Uterus (tissue), 4 donors: ENCODE measurements around the gene YBEY. TPM values are rescaled to one million over a fixed set of nuclear protein-coding genes. Genes with fewer than 3 reads are reported as not detected.

ENCODE experiments used
- DNase-seq, 2 donors: peaks; one replicate each; pipeline ENCODE4 v3.0.0-alpha.2; 2019 to 2020
- H3K27ac ChIP-seq, 2 donors: fragments of 200-600 bp; sonication (generic); 1 replicate in 1 of 2; 2 replicates in 1 of 2; pipeline ENCODE4 v1.5.1; 2016 to 2018
- H3K27me3 ChIP-seq, 2 donors: fragments of 200-600 bp; sonication (generic); one replicate each; pipeline ENCODE4 v1.5.1; 2018 to 2019; ENCODE audit warnings: control low read depth in 1 of 2
- H3K36me3 ChIP-seq, 2 donors: fragments of 200-600 bp; sonication (generic); one replicate each; pipeline ENCODE4 v1.5.1; 2019; ENCODE audit warnings: control low read depth in 1 of 2
- H3K4me1 ChIP-seq, 2 donors: fragments of 200-600 bp; sonication (generic); one replicate each; pipeline ENCODE4 v1.5.1; 2018 to 2019; ENCODE audit warnings: control low read depth in 1 of 2
- H3K4me3 ChIP-seq, 2 donors: fragments of 200-600 bp; sonication (generic); 1 replicate in 1 of 2; 2 replicates in 1 of 2; pipeline ENCODE4 v1.5.1; 2018 to 2019; ENCODE audit warnings: mild to moderate bottlenecking in 1 of 2
- H3K9me3 ChIP-seq, 2 donors: fragments of 200-600 bp; sonication (generic); one replicate each; pipeline ENCODE4 v1.5.1; 2019; ENCODE audit warnings: control low read depth in 1 of 2
- CTCF ChIP-seq, 4 experiments: fragments of 200-600 bp in 2 of 4; fragments of 450-650 bp in 2 of 4; sonication (generic) in 2 of 4; IDR thresholded peaks; one replicate each; pipeline ENCODE4 v1.5.1; 2016 to 2019; ENCODE audit warnings: antibody characterized with exemption in 4 of 4, mild to moderate bottlenecking in 2 of 4, moderate library complexity in 1 of 4
- POLR2A ChIP-seq, 2 donors: fragments of 450-650 bp; IDR thresholded peaks; one replicate each; pipeline ENCODE4 v1.6.1; 2016; ENCODE audit warnings: antibody characterized with exemption in 2 of 2, mild to moderate bottlenecking in 1 of 2, moderate library complexity in 1 of 2
- intact Hi-C: fragments of 100-400 bp; cut with DNase I; formaldehyde crosslinking; loops from one replicate; pipeline ENCODE4 v1.15.1; 2023; ENCODE audit warnings: low total_unique reads
- total RNA-seq, 4 donors: library from RNA; depleted of rRNA in 3 of 4; stranded (reverse); fragments of >200 nt in 3 of 4; gene quantifications; one replicate each; pipeline versions ENCODE4 v1.1.0 to v1.2.4, GENCODE V29; 2014 to 2023
- donor health status: DM: yes; HTN: yes; CAD: no.

Gene YBEY
- total RNA-seq, 4 donors from 2014 or later = 2.9 to 78.6 (median 13.0) TPM

- Histone ChIP-seq H3K4me1 (peaks cover 0 to 9% of the 10 kb centered on the region in 2 donors), H3K4me3 (no peak overlapping the region), H3K27me3 (no peaks in the 10 kb centered on the region), H3K27ac (no peak overlapping the region), H3K9me3 (no peaks in the 10 kb centered on the region), H3K36me3 (no peaks in the 10 kb centered on the region)
- intact Hi-C loops = no loop called here
- TF ChIP-seq CTCF (IDR thresholded peaks at IDR 0.05) (no peak), POLR2A (IDR thresholded peaks at IDR 0.05) (no peak)
- DNase-seq = no peak
Observed at GRCh38 chr21:46319186-46319585, 33.0 kb downstream of the YBEY start.

GRCh38 chr21:46320331-46320801 lies 34.2 kb downstream of the YBEY start:
- DNase-seq = no peak
- H3K4me3 ChIP-seq = no peak overlapping the region
- no peaks in the 10 kb centered on the region for H3K9me3 ChIP-seq
- H3K27ac ChIP-seq = no peak overlapping the region
- intact Hi-C loops = no loop called here
- no peaks in the 10 kb centered on the region for H3K36me3 ChIP-seq
- no peaks in the 10 kb centered on the region for H3K27me3 ChIP-seq
- TF ChIP-seq CTCF (IDR thresholded peaks at IDR 0.05) = no peak
- no peak for TF ChIP-seq POLR2A (IDR thresholded peaks at IDR 0.05)
- peaks cover 0 to 9% of the 10 kb centered on the region in 2 donors for H3K4me1 ChIP-seq

- H3K9me3 ChIP-seq = no peaks in the 10 kb centered on the region
- intact Hi-C loops = no loop called here
- no peak for DNase-seq
Observed at GRCh38 chr21:46322351-46323226, 36.4 kb downstream of the YBEY start.

GRCh38 chr21:46323227-46323709 lies 37.1 kb downstream of the YBEY start:
- no peaks in the 10 kb centered on the region for H3K27me3 ChIP-seq
- peak overlapping the region in 1 of 2 donors; percentile 16 for H3K27ac ChIP-seq
- peak overlapping the region; percentile 84 to 97 for H3K4me3 ChIP-seq
- intact Hi-C loops = no loop called here
- TF ChIP-seq POLR2A (IDR thresholded peaks at IDR 0.05) (no peak), CTCF (IDR thresholded peaks at IDR 0.05) (no peak)
- peaks cover 0 to 9% of the 10 kb centered on the region in 2 donors for H3K4me1 ChIP-seq
- no peak for DNase-seq
- no peaks in the 10 kb centered on the region for H3K9me3 ChIP-seq
- no peaks in the 10 kb centered on the region for H3K36me3 ChIP-seq

More at GRCh38 chr21:46322351-46323226, 36.4 kb downstream of the YBEY start:
- H3K36me3 ChIP-seq = no peaks in the 10 kb centered on the region
- no peaks in the 10 kb centered on the region for H3K27me3 ChIP-seq
- no peak overlapping the region for H3K27ac ChIP-seq
- peaks cover 0 to 9% of the 10 kb centered on the region in 2 donors for H3K4me1 ChIP-seq
- TF ChIP-seq POLR2A (IDR thresholded peaks at IDR 0.05) (no peak), CTCF (IDR thresholded peaks at IDR 0.05) (no peak)
- peak overlapping the region; percentile 84 to 97 for H3K4me3 ChIP-seq
